Parathyroid adenoma (tissue), 2 donors: Measurements from ENCODE around the gene STT3A.
A peak's percentile ranks its signal among the peaks of the same experiment; 100 is the strongest.

ENCODE experiments used
- H2AFZ ChIP-seq: fragments of 300-600 bp; sonication (generic); one replicate; pipeline ENCODE4 v1.7.0; 2017; ENCODE audit warnings: antibody characterized with exemption, mild to moderate bottlenecking
- H3K27ac ChIP-seq: fragments of 300-600 bp; sonication (generic); one replicate; pipeline ENCODE4 v1.7.0; 2017
- H3K27me3 ChIP-seq: fragments of 300-600 bp; sonication (generic); one replicate; pipeline ENCODE4 v1.7.0; 2017; ENCODE audit warnings: low read length; ENCODE audit not compliant: control insufficient read depth, insufficient read depth
- H3K36me3 ChIP-seq: fragments of 300-600 bp; sonication (generic); one replicate; pipeline ENCODE4 v1.7.0; 2017; ENCODE audit warnings: low read length; ENCODE audit not compliant: control insufficient read depth, insufficient read depth
- H3K4me1 ChIP-seq: fragments of 300-600 bp; sonication (generic); one replicate; pipeline ENCODE4 v1.7.0; 2017; ENCODE audit warnings: control low read depth
- H3K4me2 ChIP-seq: fragments of 300-600 bp; sonication (generic); one replicate; pipeline ENCODE4 v1.7.0; 2017; ENCODE audit warnings: low read length
- H3K4me3 ChIP-seq: fragments of 300-600 bp; sonication (generic); one replicate; pipeline ENCODE4 v1.7.0; 2017; ENCODE audit warnings: low read depth, low read length
- H3K79me2 ChIP-seq: fragments of 300-600 bp; sonication (generic); one replicate; pipeline ENCODE4 v1.7.0; 2017; ENCODE audit warnings: control low read depth
- H3K9ac ChIP-seq: fragments of 300-600 bp; sonication (generic); one replicate; pipeline ENCODE4 v1.7.0; 2017; ENCODE audit warnings: mild to moderate bottlenecking
- H3K9me3 ChIP-seq: fragments of 300-600 bp; sonication (generic); one replicate; pipeline ENCODE4 v1.7.0; 2017; ENCODE audit warnings: low read length; ENCODE audit not compliant: control insufficient read depth
- CTCF ChIP-seq: fragments of 300-600 bp; sonication (generic); IDR thresholded peaks from one replicate; pipeline ENCODE4 v1.7.0; 2017; ENCODE audit warnings: antibody characterized with exemption, mild to moderate bottlenecking
- donor health status: primary hyperparathyroidism.

Gene STT3A

GRCh38 chr11:125593114-125593820, 615 bp downstream of the STT3A start:
- peak overlapping the region; percentile 95 for H3K27ac ChIP-seq

DNA sequence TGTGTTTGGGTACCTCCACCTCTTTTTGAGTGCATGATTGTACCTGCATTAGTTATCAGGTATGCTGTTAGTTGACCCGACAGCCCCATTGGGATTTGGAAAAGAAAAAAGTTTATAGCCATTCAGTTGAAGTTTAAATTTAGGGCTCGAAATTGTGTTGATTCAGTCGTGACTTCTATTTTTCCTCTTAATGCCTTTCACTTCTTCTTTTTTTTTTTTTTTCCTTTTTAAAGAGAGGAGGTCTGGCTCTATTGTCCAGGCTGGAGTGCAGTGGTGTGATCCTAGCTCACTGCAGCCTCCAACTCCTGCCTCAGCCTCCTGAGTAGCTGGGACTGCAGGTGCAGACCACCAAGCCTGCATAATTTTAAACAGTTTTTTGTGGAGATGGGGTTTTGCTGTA, 2.3 kb downstream of the STT3A start:
- H3K27me3 ChIP-seq, result no peaks in the 10 kb centered on the region
- no peak overlapping the region for H3K9ac ChIP-seq
- no peak for TF ChIP-seq CTCF
- peaks cover 9% of the 10 kb centered on the region for H3K79me2 ChIP-seq
- peak overlapping the region; percentile 47 for H3K27ac ChIP-seq
- peak overlapping the region; percentile 4 for H3K4me3 ChIP-seq
- no peaks in the 10 kb centered on the region for H3K9me3 ChIP-seq
- H3K4me1 ChIP-seq, result peaks cover 3% of the 10 kb centered on the region
- no peaks in the 10 kb centered on the region for H3K36me3 ChIP-seq
- no peak overlapping the region for H2AFZ ChIP-seq
- H3K4me2 ChIP-seq, result peak overlapping the region; percentile 55

More at GRCh38 chr11:125593114-125593820, 615 bp downstream of the STT3A start:
- Histone ChIP-seq H3K9me3 (no peaks in the 10 kb centered on the region), H3K27me3 (no peaks in the 10 kb centered on the region), H3K79me2 (peaks cover 9% of the 10 kb centered on the region), H3K36me3 (no peaks in the 10 kb centered on the region), H2AFZ (peak overlapping the region; percentile 57), H3K4me2 (peak overlapping the region; percentile 58), H3K4me3 (peak overlapping the region; percentile 62), H3K4me1 (peaks cover 3% of the 10 kb centered on the region), H3K9ac (no peak overlapping the region)
- no peak for TF ChIP-seq CTCF

- H3K4me2 ChIP-seq, result no peak overlapping the region
- peak overlapping the region; percentile 92 for H3K27ac ChIP-seq
- no peak overlapping the region for H3K4me3 ChIP-seq
- peaks cover 7% of the 10 kb centered on the region for H3K79me2 ChIP-seq
- no peaks in the 10 kb centered on the region for H3K27me3 ChIP-seq
- H3K4me1 ChIP-seq, result peaks cover 18% of the 10 kb centered on the region
- no peak overlapping the region for H3K9ac ChIP-seq
- no peak for TF ChIP-seq CTCF
- H2AFZ ChIP-seq, result no peak overlapping the region
- no peaks in the 10 kb centered on the region for H3K9me3 ChIP-seq
- H3K36me3 ChIP-seq, result no peaks in the 10 kb centered on the region
These were observed 8.0 kb downstream of the STT3A start for GRCh38 chr11:125600663-125601062.

DNA sequence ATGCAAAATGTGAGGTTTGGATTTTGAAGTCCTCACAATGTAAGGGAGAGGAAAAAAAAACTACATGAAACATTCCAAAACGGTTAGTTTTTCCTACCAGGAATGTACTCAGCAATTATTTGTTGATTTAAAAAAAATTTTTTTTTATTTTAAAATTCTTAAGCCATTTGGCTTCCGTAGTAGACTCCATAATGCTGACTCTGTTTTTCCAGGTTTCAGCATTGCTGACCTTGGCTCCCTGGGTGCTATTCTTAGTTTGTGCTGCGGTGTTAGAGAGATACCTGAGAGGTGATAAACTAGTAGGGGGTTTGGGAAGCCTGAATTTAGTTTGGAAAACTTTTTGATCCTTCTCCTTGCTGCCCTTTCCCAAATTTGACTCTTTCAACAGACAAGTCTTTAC, 10.6 kb downstream of the STT3A start:
- Histone ChIP-seq H3K36me3 (no peaks in the 10 kb centered on the region), H2AFZ (no peak overlapping the region)
- no peak for TF ChIP-seq CTCF

GRCh38 chr11:125605417-125605816, 12.8 kb downstream of the STT3A start:
- Histone ChIP-seq H3K9me3 (no peaks in the 10 kb centered on the region), H3K36me3 (no peaks in the 10 kb centered on the region), H3K4me2 (no peak overlapping the region), H3K27ac (no peak overlapping the region), H3K79me2 (peaks cover 3% of the 10 kb centered on the region), H2AFZ (no peak overlapping the region), H3K4me1 (peaks cover 15% of the 10 kb centered on the region), H3K27me3 (no peaks in the 10 kb centered on the region), H3K9ac (no peak overlapping the region), H3K4me3 (no peak overlapping the region)
- TF ChIP-seq CTCF, result no peak

More for the DNA sequence above, 10.6 kb downstream of the STT3A start:
- Histone ChIP-seq H3K9me3 (no peaks in the 10 kb centered on the region), H3K79me2 (peaks cover 3% of the 10 kb centered on the region), H3K9ac (no peak overlapping the region), H3K27ac (peak overlapping the region; percentile 92), H3K27me3 (no peaks in the 10 kb centered on the region), H3K4me3 (peak overlapping the region; percentile 29), H3K4me2 (peak overlapping the region; percentile 60), H3K4me1 (peaks cover 15% of the 10 kb centered on the region)
